Mesodermal cell (in vitro differentiated cells): ENCODE data around the gene DDI1.

Experiments used
- H3K27ac ChIP-seq: 2 replicates; pipeline ENCODE4 v1.7.0; 2013; ENCODE audit warnings: mild to moderate bottlenecking, low read depth, low read length, moderate library complexity; ENCODE audit not compliant: severe bottlenecking
- H3K36me3 ChIP-seq: 2 replicates; pipeline ENCODE4 v1.7.1; 2013; ENCODE audit warnings: mild to moderate bottlenecking, low read length, moderate library complexity; ENCODE audit not compliant: control insufficient read depth, insufficient read depth
- H3K4me1 ChIP-seq: one replicate; pipeline ENCODE4 v1.7.1; 2013; ENCODE audit warnings: mild to moderate bottlenecking, low read length; ENCODE audit not compliant: insufficient read depth, control insufficient read depth, poor library complexity, severe bottlenecking
- H3K4me3 ChIP-seq: 2 replicates; pipeline ENCODE4 v1.7.0; 2013; ENCODE audit warnings: low read length, control low read depth, mild to moderate bottlenecking; ENCODE audit not compliant: insufficient read depth, poor library complexity, severe bottlenecking; ENCODE audit errors: extremely low read depth
- H3K9me3 ChIP-seq: 2 replicates; pipeline ENCODE4 v1.7.1; 2013; ENCODE audit warnings: mild to moderate bottlenecking, low read length, moderate library complexity; ENCODE audit not compliant: control insufficient read depth
- WGBS, 2 experiments: methylation state at CpG; one replicate each; pipeline ENCODE4 v1.1.5; 2013; ENCODE audit warnings: missing lambda C conversion rate in 2 of 2; ENCODE audit not compliant: insufficient coverage in 2 of 2; 5-methylcytosine and 5-hydroxymethylcytosine counted together

DDI1 gene

DNA sequence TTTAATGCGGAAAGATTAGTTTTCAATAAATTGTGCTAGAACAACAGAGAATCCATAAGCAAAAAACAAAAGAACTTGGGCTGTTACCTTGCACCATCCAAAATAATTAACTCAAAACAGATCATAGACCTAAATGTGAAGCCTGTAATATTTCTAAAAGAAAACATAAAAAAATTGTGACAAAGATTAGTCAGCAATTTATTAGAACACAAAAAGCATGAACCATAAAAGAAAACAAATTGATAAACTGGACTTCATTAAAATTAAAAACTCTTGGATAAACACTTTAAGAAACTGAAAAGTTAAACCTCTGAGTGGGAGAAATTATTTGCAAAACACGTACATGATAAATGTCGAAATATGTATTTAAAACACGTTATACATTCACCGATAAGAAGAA is 21.5 kb downstream of the DDI1 start:
- no peaks in the 10 kb centered on the region for H3K36me3 ChIP-seq
- no peaks in the 10 kb centered on the region for H3K4me1 ChIP-seq
- H3K27ac ChIP-seq = no peak overlapping the region
- no CpG with 5 or more reads among the region's 5 CpGs for WGBS, 2 experiments
- H3K9me3 ChIP-seq = no peaks in the 10 kb centered on the region
- H3K4me3 ChIP-seq = no peak overlapping the region

DNA sequence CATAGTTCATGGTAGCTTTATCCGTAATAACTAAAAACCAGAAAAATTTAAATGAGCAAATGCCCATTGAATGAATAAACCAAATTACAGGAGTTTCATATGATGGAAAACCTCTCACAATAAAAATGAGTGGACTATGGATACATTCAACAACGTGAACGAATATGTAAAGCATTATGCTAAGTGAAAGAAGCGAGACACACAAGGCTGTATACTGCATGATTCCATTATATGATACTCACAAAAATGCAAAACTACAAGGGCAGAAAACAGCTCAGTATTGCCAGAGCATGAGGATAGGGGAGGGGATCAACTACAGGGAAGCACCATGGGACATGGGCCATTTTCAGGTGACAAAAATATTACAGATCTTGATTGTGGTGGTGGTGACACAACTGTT is 22.2 kb downstream of the DDI1 start:
- H3K9me3 ChIP-seq = no peaks in the 10 kb centered on the region
- no peaks in the 10 kb centered on the region for H3K36me3 ChIP-seq
- no peak overlapping the region for H3K4me3 ChIP-seq
- H3K27ac ChIP-seq = no peak overlapping the region
- WGBS, 2 experiments = 83 to 100% methylated on average over 1 of the region's 4 CpGs
- no peaks in the 10 kb centered on the region for H3K4me1 ChIP-seq

DNA sequence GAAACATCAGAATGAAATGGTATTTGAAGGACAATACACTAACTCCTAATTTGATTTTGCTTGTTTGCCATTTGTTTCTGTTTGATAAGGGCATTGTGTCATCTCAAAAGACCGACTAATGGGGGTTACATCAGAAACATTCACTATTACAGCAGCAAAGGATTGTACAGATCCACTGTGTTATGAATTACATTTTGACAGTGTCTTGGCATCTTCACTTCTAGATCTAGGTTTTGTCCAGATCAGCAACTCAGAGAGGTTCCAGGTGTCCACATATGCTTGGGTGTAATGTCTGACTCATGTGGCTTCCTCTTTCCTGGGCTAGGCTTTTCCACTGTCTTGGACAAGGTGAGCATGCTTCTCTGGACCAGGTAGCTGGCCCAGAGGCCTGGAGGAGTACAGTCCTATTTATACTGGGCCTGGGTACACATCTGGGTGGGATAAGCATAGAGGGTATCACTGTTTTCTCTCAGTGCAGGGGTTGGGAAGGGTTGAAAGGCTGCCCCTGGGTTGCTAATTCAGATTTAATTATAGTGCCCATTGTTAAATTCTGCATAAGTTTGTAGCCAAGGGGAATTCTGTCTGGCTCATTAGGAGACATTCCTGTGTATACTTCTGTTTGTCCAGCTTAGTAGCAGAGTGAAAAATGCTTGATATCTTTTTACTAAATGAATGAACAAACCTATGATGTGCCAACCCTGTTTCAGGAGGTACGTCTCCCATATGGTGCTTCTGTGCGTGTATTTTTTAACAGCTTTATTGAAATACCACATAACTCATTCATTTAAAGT is 23.8 kb downstream of the DDI1 start:
- no peaks in the 10 kb centered on the region for H3K9me3 ChIP-seq
- WGBS, 2 experiments = 100% methylated on average over 1 of the region's 3 CpGs; no CpG with 5 or more reads in 1 of the 2 experiments

DNA sequence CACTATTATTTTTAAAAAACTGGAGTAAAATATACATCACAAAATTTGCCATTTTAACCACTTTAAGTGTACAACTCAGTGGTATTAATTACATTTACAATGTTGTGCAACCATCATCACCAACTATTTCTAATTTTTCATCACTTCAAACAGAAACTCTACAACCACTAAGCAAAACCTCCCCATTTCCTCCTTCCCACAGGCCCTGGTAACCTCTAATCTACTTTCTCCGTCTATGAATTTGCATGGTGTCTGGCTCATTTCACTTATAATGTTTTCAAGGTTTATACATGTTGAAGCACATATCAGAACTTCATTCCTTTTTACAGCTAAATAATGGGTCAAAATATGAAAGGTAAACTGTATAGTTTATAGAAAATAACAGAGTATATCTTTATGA is 24.4 kb downstream of the DDI1 start:
- H3K36me3 ChIP-seq = no peaks in the 10 kb centered on the region
- no CpG with 5 or more reads among the region's 1 CpG for WGBS, 2 experiments
- H3K4me1 ChIP-seq = no peaks in the 10 kb centered on the region
- no peaks in the 10 kb centered on the region for H3K9me3 ChIP-seq
- no peak overlapping the region for H3K27ac ChIP-seq
- no peak overlapping the region for H3K4me3 ChIP-seq

More for the DNA sequence above, 23.8 kb downstream of the DDI1 start:
- Histone ChIP-seq H3K4me3 (no peak overlapping the region), H3K36me3 (no peaks in the 10 kb centered on the region), H3K27ac (no peak overlapping the region), H3K4me1 (no peaks in the 10 kb centered on the region)

DNA sequence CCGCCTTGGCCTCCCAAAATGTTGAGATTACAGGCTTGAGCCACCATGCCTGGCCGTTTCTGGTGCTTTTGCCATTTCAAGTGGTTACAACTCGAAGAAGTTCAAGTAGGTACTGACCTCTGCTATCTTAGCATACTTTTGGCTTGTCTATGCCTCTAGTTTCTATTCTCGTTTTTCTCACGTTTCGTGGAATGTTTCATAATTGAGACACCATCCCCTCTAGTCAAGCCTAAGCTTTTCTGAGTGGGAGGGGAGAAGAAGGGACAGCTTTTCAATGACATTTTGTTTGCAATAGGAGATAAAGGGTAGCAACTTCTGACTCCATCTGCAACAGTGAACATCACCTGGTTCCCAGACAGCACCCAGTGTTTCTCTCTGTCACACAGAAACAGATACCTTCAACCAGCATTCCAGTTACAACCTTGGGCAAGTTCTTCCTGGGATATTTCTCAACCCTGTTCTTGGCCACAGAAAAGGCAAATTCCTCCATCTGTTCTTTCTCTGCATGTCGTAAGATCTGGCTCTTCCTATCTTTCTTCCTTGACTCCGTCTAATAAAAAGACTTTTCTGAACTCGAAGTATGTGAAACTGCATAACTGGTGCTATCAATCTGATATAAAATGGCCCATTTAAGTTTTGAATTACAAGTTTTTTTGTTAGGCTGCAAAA is 25.5 kb downstream of the DDI1 start:
- Histone ChIP-seq H3K27ac (no peak overlapping the region), H3K4me1 (no peaks in the 10 kb centered on the region), H3K4me3 (no peak overlapping the region), H3K36me3 (no peaks in the 10 kb centered on the region), H3K9me3 (no peaks in the 10 kb centered on the region)
- 96 to 97% methylated on average over 3 to 4 of the region's 9 CpGs for WGBS, 2 experiments

DNA sequence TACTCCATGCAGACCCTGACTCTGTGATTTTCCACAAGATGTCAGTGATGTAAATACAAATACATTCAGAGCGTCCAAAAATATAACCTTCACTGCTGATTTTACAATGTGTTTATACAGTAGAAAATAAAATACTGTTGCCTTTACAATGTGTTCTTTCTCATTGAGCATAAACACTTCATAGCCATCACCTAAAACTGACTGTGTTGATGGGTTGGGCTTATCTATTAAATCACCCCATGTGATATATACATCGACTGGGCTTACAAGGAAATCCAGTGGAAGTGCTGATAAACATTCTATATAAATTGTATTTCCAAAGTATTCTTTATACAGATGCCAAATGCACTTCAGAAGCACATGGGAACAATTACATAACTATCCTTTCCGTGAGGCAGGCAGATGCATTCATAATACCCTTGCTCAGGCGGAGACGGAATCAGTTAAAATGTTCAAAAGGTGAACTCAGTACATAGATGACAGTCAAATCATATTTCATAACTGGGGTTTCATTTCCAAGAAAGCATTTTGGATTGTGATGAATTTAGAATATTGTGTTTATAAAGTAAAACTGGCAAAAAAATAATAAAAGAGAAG is 27.7 kb downstream of the DDI1 start:
- Histone ChIP-seq H3K27ac (no peak overlapping the region), H3K4me1 (no peaks in the 10 kb centered on the region), H3K4me3 (no peak overlapping the region), H3K36me3 (no peaks in the 10 kb centered on the region), H3K9me3 (no peaks in the 10 kb centered on the region)
- WGBS, 2 experiments = 80% methylated on average over 1 of the region's 5 CpGs; no CpG with 5 or more reads in 1 of the 2 experiments

DNA sequence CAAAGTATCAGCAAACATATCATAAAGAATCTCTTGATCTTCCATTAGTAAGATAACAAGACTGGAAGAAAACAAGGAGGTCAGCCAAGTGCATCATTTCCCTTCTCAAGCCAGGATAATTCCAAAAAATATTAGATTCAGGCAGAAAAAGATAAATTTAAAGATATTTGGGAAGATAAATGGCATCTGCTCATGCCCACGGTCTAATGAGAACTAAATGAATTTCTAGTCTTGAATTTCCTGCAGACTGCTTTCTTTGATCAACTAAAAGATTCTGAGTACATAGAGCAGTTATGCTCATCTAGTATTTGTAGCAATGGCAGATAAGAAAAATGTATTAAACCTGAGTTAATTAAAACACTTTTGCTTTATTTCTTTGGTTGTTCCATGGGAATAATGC is 31.1 kb downstream of the DDI1 start:
- Histone ChIP-seq H3K36me3 (no peaks in the 10 kb centered on the region), H3K27ac (no peak overlapping the region), H3K4me3 (no peak overlapping the region), H3K4me1 (no peaks in the 10 kb centered on the region), H3K9me3 (no peaks in the 10 kb centered on the region)
- WGBS, 2 experiments = 100% methylated on average over 1 of the region's 1 CpG; no CpG with 5 or more reads in 1 of the 2 experiments

DNA sequence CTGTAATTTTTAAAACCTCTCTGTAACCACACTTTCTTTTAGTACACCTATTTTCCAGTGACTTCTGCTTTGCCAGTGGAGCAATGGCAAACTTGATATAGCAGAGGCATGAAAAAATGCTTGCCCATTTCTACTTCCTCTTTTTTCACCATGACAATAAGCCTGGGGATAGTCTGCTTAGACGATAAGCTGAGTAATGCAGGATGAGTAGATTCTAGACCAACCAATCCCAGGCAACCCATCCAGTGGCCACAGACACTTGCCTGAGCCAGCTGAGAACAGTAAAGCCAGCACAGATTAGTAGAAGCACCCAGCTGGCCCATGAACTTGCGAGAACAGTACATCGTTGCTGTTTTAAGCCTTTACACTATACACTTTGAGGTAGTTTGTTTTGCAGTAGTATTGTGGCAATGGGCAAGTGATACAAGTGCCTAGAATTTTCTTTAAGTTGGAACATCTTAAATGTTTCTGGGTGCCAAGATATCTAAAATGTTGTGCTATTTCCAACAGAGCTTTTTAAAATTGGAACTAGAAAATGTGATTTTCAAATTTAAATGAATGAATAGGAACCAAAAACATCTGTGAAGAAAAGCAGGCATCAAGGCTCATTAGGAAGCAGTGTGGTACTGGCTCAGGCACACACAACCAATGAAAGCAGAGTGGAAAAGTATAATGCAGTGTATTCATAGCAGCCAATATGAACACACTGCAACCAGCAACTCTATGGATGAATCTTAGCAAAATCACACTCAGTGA is 37.7 kb downstream of the DDI1 start:
- Histone ChIP-seq H3K36me3 (no peaks in the 10 kb centered on the region), H3K27ac (no peak overlapping the region), H3K4me1 (no peaks in the 10 kb centered on the region), H3K4me3 (no peak overlapping the region), H3K9me3 (no peaks in the 10 kb centered on the region)
- WGBS, 2 experiments = 20 to 69% methylated on average over 1 to 2 of the region's 3 CpGs

DNA sequence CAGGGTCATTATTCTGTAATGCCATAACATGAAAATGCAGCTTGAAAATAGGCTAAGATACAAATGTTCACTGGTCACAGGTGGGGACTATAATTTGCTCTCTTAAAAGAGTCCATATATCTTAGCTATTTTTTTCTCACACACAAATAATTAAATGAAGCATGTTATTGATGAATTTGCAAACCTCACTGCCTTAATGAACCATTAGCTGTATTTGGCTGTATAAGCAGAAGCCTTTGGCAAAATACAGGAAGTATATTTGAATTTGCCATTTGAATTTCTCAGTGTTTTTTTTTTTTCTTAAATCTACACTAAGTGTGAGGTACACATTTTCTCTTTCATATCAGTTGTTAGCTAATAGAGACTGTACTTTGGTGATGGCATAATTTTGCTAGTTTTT is 38.7 kb downstream of the DDI1 start:
- Histone ChIP-seq H3K4me1 (no peaks in the 10 kb centered on the region), H3K4me3 (no peak overlapping the region), H3K9me3 (no peaks in the 10 kb centered on the region), H3K27ac (no peak overlapping the region), H3K36me3 (no peaks in the 10 kb centered on the region)

DNA sequence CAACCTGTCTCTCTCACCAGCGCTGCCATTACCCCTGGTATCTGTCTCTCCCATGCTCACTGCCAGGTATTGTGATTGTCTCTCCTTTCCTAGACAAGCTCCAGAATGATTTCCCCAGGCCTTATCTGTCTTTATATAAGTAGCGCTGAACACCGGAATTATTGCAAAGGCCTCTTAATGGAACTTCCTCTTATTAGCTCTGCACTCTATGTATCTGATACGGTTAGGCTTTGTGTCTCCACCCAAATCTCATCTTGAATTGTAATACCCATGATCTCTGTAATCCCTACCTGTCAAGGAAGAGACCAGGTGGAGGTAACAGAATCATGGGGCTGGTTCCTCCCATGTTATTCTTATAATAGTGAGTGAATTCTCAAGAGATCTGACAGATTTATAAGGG is 39.3 kb downstream of the DDI1 start:
- WGBS, 2 experiments = 94 to 97% methylated on average over 3 to 4 of the region's 4 CpGs

More for the DNA sequence above, 39.3 kb downstream of the DDI1 start:
- Histone ChIP-seq H3K4me3 (no peak overlapping the region), H3K36me3 (no peaks in the 10 kb centered on the region), H3K4me1 (no peaks in the 10 kb centered on the region), H3K9me3 (no peaks in the 10 kb centered on the region), H3K27ac (no peak overlapping the region)
